ENCODE data around the gene PRKCE.

The PRKCE gene

GRCh38 chr2:46142546-46143428 lies 491.3 kb downstream of the PRKCE start:
- DNase-seq: no peak

DNA sequence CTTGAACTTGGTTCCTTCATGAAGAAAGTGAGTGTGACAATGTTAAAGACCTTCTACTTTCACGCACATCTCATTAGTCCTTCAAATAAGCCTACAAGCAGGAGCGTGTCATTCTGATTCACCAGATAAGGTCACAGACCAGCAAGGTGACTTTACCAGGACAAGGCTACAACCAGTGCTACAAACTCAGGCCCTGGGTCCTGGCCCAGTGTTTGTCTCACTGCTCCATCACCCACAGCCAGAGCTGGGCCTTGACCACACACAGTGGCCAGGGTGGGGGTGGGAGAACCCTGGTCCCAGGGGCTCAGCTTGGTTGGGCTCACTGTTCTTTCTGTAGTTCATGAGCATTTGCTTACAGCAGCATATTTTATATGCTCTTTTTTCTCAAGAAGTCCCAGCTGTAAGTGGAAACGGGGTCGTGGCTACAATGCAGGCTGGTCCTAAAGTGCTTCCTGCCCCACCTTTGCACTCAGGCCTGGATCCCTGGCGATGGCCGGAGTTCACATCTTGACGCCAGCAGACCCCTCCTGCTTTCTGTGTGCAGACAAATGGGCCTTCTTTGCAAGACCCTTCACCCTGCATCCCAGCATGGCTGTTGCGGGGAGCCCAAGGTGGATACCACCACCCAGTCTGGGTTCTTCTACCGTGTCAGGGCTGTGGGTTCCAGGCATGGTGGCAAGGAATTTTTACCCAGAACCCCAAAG lies 492.1 kb downstream of the PRKCE start:
- no peak for DNase-seq

DNA sequence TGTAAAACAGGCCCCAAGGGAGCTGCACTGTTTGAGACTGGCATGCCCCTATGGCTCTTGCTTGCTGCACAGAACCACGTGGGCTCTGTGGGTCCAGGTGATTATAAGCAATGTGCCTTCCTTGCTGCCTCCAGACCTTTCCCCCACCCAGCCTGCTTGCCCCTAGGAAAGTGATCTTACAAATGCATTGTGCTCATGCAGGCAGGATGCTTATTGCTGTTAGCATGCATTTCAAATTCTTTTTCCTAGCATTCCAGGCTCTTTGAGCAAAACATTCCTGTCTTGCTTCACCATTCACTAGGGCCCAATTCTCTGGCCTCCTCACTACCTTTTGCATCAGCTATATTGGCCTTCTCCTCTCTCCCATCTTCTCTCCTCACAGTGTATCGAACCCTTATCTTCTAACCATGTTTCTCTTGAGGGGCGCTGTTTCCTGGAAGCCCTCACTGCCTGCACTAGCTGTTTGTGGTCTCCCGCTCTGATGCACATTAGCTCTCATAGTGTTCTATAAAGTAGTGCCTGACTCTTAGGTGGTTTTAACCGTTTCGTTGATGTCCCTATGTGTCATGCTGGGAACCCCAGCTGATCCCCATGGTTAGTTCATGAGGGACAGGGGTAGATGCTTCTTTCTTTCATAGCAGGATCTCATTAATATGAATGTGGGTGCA lies 492.8 kb downstream of the PRKCE start:
- peak; percentile 26 to 39 for DNase-seq

- no peak for DNase-seq
Measured at GRCh38 chr2:46145017-46145416, 493.5 kb downstream of the PRKCE start.

GRCh38 chr2:46145840-46146239 lies 494.4 kb downstream of the PRKCE start:
- no peak for DNase-seq

GRCh38 chr2:46146866-46147502 lies 495.5 kb downstream of the PRKCE start:
- no peak for DNase-seq

GRCh38 chr2:46147626-46148368 lies 496.3 kb downstream of the PRKCE start:
- no peak for DNase-seq

DNA sequence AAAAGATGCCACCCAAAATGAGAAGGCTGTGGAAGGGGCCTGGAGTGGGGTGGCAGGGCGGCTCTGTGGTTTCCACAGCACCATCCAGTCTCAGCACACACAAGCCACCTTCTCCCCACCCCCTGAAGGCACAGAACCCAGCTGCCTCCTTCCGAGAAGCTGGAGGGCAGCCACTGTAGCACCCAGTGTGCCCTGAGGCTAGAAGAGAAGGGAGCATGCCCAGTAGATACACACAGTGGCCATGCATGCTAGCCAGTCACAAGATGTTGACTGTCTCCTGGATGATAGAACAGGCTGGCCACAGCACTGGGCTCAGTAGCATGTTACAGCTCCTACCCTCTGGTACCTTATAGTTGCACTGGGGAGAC lies 496.9 kb downstream of the PRKCE start:
- DNase-seq: no peak

GRCh38 chr2:46150445-46150955 lies 499.0 kb downstream of the PRKCE start:
- DNase-seq: no peak

DNA sequence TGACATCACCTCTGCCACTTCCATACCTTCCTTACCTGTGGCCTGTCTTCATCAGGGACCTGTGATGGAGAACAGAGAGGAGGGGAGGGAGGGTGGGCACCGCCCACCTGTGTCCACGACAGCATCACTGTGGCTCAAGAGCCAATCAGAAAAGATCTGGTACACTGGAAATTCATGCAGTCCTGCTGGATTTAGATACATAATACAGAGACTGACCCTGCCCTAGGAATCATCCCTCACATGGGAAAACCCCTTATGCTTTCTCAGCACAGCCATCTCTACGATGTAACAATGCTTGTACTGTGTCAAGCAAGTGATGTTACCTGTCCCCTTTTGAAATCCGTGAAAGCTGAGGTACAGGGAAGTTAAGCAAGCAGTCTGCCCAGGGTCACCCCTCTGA lies 500.1 kb downstream of the PRKCE start:
- no peak for DNase-seq

- DNase-seq: no peak
Measured at GRCh38 chr2:46153996-46154753, 502.7 kb downstream of the PRKCE start.

- DNase-seq: no peak
Measured at GRCh38 chr2:46157072-46157965, 505.8 kb downstream of the PRKCE start.

DNA sequence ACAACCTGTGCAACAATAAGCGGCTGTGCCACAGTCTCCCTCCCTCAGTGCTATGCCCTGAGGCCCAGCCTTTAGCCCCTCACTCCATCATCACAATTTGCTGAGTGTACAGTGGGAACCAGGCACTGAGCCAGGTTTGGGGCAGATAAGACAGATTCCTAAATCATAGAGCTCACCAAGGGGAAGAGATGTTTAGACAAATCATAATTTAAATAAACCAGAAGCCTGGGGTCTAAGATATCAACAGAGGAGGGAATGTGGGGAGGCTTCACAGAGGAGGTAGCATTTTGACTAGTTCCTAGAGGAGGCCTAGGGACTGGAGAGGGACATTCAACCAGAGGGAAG lies 506.5 kb downstream of the PRKCE start:
- DNase-seq: no peak

DNA sequence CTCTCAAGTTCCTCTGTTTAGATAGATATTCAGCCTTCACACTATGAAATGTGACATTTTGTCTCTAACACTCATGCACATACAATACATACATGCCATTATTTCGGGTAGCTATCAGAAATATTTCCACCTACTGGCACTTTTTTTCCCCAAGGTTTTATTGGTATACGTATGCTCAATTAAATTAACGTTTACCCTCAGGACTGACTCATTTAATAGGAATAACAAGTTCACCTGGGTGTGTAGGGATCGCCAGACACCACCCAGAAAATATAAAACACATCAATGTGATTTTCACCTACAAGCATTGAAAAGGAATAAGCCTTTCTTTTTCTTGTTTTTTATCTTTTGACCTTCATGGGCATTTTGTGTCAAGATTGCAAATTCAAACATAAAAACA lies 507.2 kb downstream of the PRKCE start:
- no peak for DNase-seq

DNA sequence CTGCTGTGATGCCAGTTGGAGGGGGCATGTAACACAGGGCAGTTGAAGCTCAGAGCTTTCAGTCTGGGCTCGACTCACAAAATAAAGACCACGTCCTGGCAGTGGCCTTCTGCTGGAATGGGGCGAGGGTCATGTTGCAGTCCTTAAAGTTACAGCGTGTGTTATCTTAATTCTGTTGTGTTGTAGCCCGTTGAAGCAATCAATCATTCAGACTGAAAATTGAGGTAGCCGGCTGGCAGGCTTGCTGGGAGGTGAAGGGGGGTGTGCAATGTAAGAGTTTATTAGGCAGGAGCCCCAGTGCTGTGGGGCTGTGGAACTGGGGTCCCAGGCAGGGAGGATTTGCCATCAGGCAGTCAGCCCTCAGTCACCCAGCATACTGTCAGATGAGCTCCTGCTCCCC lies 508.9 kb downstream of the PRKCE start:
- DNase-seq: no peak

- no peak for DNase-seq
Measured at GRCh38 chr2:46161315-46161714, 509.8 kb downstream of the PRKCE start.

- no peak for DNase-seq
Measured at GRCh38 chr2:46161911-46162310, 510.4 kb downstream of the PRKCE start.

DNA sequence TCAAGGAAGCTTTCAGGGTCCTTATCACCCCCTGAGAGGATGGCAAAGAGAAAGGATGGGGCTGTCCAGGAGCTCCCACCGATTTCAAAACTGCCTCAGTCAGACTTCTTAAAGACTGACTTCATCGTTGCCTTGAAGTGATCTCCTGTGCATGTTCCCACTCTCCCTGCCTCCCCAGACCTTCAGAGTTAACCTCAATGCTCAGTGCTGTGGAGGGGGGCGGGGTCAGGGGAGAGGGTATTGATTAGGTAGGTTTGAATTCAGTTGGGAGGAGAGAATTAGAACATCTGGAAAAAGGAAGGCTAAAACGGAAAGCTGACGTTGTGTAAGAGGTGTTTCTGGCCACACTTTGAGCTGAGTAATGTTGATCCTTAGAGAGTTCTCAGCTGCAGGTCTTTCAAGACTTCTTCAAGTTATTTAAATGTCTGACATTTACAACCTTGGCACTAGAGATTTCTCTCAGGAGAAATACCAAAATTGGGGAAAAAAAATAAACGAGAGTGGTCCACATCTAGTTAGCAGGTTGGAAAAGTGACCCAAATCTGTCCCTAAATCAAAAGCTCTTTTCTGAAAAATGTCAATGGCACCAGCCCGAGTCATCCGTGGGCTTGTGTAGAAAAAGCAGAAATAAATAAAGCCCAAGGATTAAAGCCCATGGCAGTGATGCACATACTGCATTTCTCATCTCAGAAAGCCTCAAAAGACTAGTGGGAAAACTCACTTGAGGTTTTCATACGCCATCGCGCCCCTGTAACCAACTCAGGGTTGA lies 511.0 kb downstream of the PRKCE start:
- DNase-seq: no peak

GRCh38 chr2:46163098-46163430 lies 511.6 kb downstream of the PRKCE start:
- no peak for DNase-seq
